Upper lobe of left lung (tissue), 4 donors: ENCODE data around the gene CHCHD6.

Source experiments
- EP300 ChIP-seq, 4 donors: sonication (generic); formaldehyde crosslinking; IDR thresholded peaks; one replicate each; pipeline ENCODE4 v1.5.1; 2017; ENCODE audit warnings: antibody characterized with exemption in 4 of 4, control low read depth in 2 of 4
- POLR2A ChIP-seq, 4 donors: fragments of 450-650 bp; IDR thresholded peaks; one replicate each; pipeline ENCODE4 v1.5.1; 2016 to 2017; ENCODE audit warnings: antibody characterized with exemption in 4 of 4, mild to moderate bottlenecking in 2 of 4
- POLR2AphosphoS5 ChIP-seq, 2 donors: sonication (generic); formaldehyde crosslinking; IDR thresholded peaks; one replicate each; pipeline ENCODE4 v1.5.1; 2017; ENCODE audit warnings: antibody characterized with exemption in 2 of 2
- TF ChIP-seq, protein P1 (sequence below), 6 experiments: fragments of 450-650 bp in 4 of 6; fragments of 200-600 bp in 2 of 6; sonication (generic) in 2 of 6; IDR thresholded peaks; one replicate each; pipeline ENCODE4 v1.5.1; 2016 to 2019; ENCODE audit warnings: antibody characterized with exemption in 6 of 6

DNA sequence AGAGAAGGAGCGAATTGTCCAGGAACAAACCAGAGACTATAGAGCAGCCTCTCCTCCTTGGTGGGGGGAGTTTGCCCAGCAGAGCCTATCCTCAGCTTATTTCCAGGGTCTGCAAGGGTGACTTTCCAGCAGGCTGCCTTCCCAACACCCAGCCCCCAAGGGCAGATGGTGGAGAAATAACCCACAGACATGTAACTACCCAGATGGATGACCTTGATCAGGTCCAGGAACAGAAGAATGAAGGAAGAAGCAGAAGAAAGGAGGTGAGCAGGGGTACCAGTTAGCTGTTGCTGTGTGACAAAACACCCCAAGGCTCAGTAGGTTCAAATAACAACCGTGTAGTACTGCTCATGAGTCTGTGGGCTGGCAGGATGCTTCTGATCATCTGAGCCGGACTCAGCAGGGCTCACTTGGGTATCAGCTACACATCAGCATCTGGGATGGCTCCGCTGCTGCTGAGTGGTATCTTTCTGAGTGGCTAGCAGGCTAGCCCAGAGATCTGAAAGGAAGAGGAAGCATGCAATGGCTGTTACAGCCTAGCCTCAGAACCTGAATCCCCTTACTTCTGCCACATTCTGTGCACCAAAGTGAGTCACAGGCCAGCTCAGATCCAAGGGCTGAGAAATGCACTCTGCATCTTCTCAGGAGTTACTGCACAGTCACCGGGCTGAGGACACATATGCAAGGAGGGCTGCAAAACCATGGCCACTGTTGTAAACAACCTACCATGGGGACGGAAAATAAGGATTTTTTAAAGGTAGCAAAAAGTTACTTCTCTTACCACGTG is 26.9 kb upstream of the CHCHD6 start:
- TF ChIP-seq POLR2A (IDR thresholded peaks at IDR 0.05): no peak
- TF ChIP-seq, protein P1, sequence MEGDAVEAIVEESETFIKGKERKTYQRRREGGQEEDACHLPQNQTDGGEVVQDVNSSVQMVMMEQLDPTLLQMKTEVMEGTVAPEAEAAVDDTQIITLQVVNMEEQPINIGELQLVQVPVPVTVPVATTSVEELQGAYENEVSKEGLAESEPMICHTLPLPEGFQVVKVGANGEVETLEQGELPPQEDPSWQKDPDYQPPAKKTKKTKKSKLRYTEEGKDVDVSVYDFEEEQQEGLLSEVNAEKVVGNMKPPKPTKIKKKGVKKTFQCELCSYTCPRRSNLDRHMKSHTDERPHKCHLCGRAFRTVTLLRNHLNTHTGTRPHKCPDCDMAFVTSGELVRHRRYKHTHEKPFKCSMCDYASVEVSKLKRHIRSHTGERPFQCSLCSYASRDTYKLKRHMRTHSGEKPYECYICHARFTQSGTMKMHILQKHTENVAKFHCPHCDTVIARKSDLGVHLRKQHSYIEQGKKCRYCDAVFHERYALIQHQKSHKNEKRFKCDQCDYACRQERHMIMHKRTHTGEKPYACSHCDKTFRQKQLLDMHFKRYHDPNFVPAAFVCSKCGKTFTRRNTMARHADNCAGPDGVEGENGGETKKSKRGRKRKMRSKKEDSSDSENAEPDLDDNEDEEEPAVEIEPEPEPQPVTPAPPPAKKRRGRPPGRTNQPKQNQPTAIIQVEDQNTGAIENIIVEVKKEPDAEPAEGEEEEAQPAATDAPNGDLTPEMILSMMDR (IDR thresholded peaks at IDR 0.05): no peak
- TF ChIP-seq POLR2AphosphoS5 (IDR thresholded peaks at IDR 0.05): no peak
- no peak for TF ChIP-seq EP300 (IDR thresholded peaks at IDR 0.05)
